GM12878 (cell line): ENCODE results near the gene CABLES1. TPM values are rescaled to one million over a fixed set of nuclear protein-coding genes. Genes with fewer than 3 reads are reported as not detected.

Experiments
- ATAC-seq: fragments of 200-7000 bp; cut with Tn5 transposase; 3 replicates; pipeline ENCODE4 v1.9.1; 2020; ENCODE audit warnings: mild to moderate bottlenecking, moderate library complexity
- BruUV-seq: library from RNA; stranded (reverse); fragments of 400-500 nt; replicated peaks from 2 replicates; lab custom pipeline; 2021; lab: Mats Ljungman, UMichigan
- CTCF ChIA-PET: fragments of 300-600 bp; sonication (Branson Sonifier 250); formaldehyde crosslinking; extraction: SDS; loops from one replicate; lab custom pipeline; 2021; ENCODE audit warnings: inconsistent platforms; lab: Yijun Ruan, JAX
- POLR2A ChIA-PET: fragments of 350-600 bp; formaldehyde crosslinking; extraction: SDS; loops from one replicate; lab custom pipeline; 2021; ENCODE audit warnings: inconsistent platforms; lab: Charles Lee
- RAD21 ChIA-PET: fragments of 300-600 bp; sonication (Branson Sonifier 250); formaldehyde crosslinking; loops from one replicate; lab custom pipeline; 2023; ENCODE audit warnings: antibody characterized with exemption; ENCODE audit not compliant: unreplicated experiment; lab: Charles Lee
- SMC1A ChIA-PET: fragments of 300-600 bp; sonication (Branson Sonifier 250); formaldehyde crosslinking; loops from one replicate; lab custom pipeline; 2023; ENCODE audit not compliant: unreplicated experiment, uncharacterized antibody; lab: Charles Lee
- DNase-seq: peaks from one replicate; pipeline ENCODE4 v3.0.0-alpha.2; 2011; ENCODE audit warnings: low read depth, low spot score
- FAIRE-seq: peaks from 3 replicates; lab custom pipeline; 2011; peaks lifted over from hg19 to GRCh38; lab: Jason Lieb, UNC
- H2AFZ ChIP-seq: 2 replicates; pipeline ENCODE4 v1.6.0; 2011; ENCODE audit warnings: low read depth, low read length, control low read depth; ENCODE audit not compliant: control insufficient read depth
- H3K27ac ChIP-seq: 2 replicates; pipeline ENCODE4 v1.5.1; 2011; ENCODE audit warnings: control low read depth; ENCODE audit not compliant: control insufficient read depth, insufficient read depth
- H3K27me3 ChIP-seq, 2 experiments: replicated peaks in 1 of 2; 2 replicates each; pipeline versions ENCODE4 v1.6.0 to v1.6.1; 2011; ENCODE audit warnings: low read length in 1 of 2; ENCODE audit not compliant: control insufficient read depth in 2 of 2, insufficient read depth in 2 of 2
- H3K36me3 ChIP-seq, 2 experiments: 2 replicates each; pipeline ENCODE4 v1.5.1; 2011; ENCODE audit warnings: low read length in 1 of 2; ENCODE audit not compliant: control insufficient read depth in 2 of 2, insufficient read depth in 2 of 2
- H3K4me1 ChIP-seq: 2 replicates; pipeline ENCODE4 v1.6.1; 2011; ENCODE audit warnings: mild to moderate bottlenecking, low read length, moderate library complexity, mixed read lengths; ENCODE audit not compliant: control insufficient read depth, insufficient read depth
- H3K4me2 ChIP-seq: 2 replicates; pipeline ENCODE4 v1.6.0; 2011; ENCODE audit warnings: control low read depth; ENCODE audit not compliant: control insufficient read depth, insufficient read depth
- H3K4me3 ChIP-seq: fragments of 200-600 bp; sonication (generic); 2 replicates; pipeline ENCODE4 v1.5.1; 2016
- H3K79me2 ChIP-seq: 2 replicates; pipeline ENCODE4 v1.6.0; 2011; ENCODE audit warnings: low read length; ENCODE audit not compliant: control insufficient read depth, insufficient read depth
- H3K9ac ChIP-seq: 2 replicates; pipeline ENCODE4 v1.8.0; 2011; ENCODE audit warnings: low read length, control low read depth, mixed read lengths; ENCODE audit not compliant: control insufficient read depth, insufficient read depth
- H3K9me3 ChIP-seq: replicated peaks from 3 replicates; pipeline ENCODE4 v1.5.1; 2011; ENCODE audit warnings: mild to moderate bottlenecking, low read length; ENCODE audit not compliant: control insufficient read depth, insufficient read depth
- H4K20me1 ChIP-seq: 2 replicates; pipeline ENCODE4 v1.6.0; 2011; ENCODE audit not compliant: control insufficient read depth, insufficient read depth
- BACH1 ChIP-seq: fragments of 450-650 bp; IDR thresholded peaks from 2 replicates; pipeline ENCODE4 v1.6.1; 2017; ENCODE audit warnings: mild to moderate bottlenecking, borderline replicate concordance
- GABPA ChIP-seq: IDR thresholded peaks from 2 replicates; pipeline ENCODE4 v1.6.1; 2014; ENCODE audit warnings: antibody characterized with exemption, low read depth, mild to moderate bottlenecking, inconsistent platforms
- RAD21 ChIP-seq: IDR thresholded peaks from 2 replicates; pipeline ENCODE4 v1.6.1; 2011; ENCODE audit warnings: mild to moderate bottlenecking, low read depth, low read length, moderate library complexity; ENCODE audit not compliant: insufficient read depth
- RCOR1 ChIP-seq: conservative IDR thresholded peaks from 2 replicates; pipeline ENCODE4 v1.6.1; 2012; ENCODE audit warnings: low read depth, low read length, improper control_type of control experiment
- SUPT20H ChIP-seq: IDR thresholded peaks from 2 replicates; pipeline ENCODE4 v1.6.1; 2011; ENCODE audit warnings: low read depth, mild to moderate bottlenecking, low read length, moderate library complexity, borderline replicate concordance; ENCODE audit not compliant: control insufficient read depth
- ZNF592 ChIP-seq: fragments of 450-650 bp; IDR thresholded peaks from 2 replicates; pipeline ENCODE4 v1.6.1; 2017; ENCODE audit warnings: mild to moderate bottlenecking, moderate library complexity
- WGBS: methylation state at CpG from one replicate; pipeline ENCODE4 v1.1.6; 2016; ENCODE audit warnings: low lambda C conversion rate; ENCODE audit not compliant: insufficient replicate concordance, insufficient coverage; ENCODE audit errors: missing lambda C conversion rate; 5-methylcytosine and 5-hydroxymethylcytosine counted together
- in situ Hi-C: fragments of 300-500 bp; cut with MboI; formaldehyde crosslinking; loops from 9 replicates; pipeline ENCODE4 v1.14.3; 2018; ENCODE audit warnings: mixed read lengths
- intact Hi-C: fragments of 100-400 bp; cut with micrococcal nuclease; formaldehyde crosslinking; loops from one replicate; pipeline ENCODE4 v1.14.2; 2022; ENCODE audit not compliant: unreplicated experiment
- polyA plus RNA-seq, 11 experiments: library from polyadenylated mRNA; depleted of rRNA in 4 of 11; unstranded in 6 of 11; stranded (reverse) in 5 of 11; fragments of >200 nt; fragmentation: Nextera tagmentation in 4 of 11; fragmentation: Illumina TruSeq in 1 of 11; extraction: Ambion mirVana in 4 of 11; extraction: Trizol in 1 of 11; gene quantifications; 1 replicate in 1 of 11; 2 replicates in 10 of 11; pipeline versions ENCODE4 v1.2.1 to v1.2.3, GENCODE V29; 2011 to 2016; ENCODE audit warnings: inconsistent platforms in 2 of 11, missing spikeins in 2 of 11, low read depth in 1 of 11
- total RNA-seq, 4 experiments: library from RNA; depleted of rRNA in 3 of 4; stranded (reverse); fragments of >200 nt in 3 of 4; fragmentation: Illumina TruSeq in 1 of 4; extraction: Trizol in 1 of 4; gene quantifications; 2 replicates each; pipeline versions ENCODE4 v1.2.1 to v1.2.3, GENCODE V29; 2013 to 2021
- TF ChIP-seq, protein P1 (sequence below): fragments of 450-650 bp; formaldehyde crosslinking; IDR thresholded peaks from 2 replicates; pipeline ENCODE4 v1.4.0; 2020; ENCODE audit warnings: mild to moderate bottlenecking, moderate library complexity
- TF ChIP-seq, protein P2 (sequence below): IDR thresholded peaks from 2 replicates; pipeline ENCODE4 v1.6.1; 2011; ENCODE audit warnings: borderline replicate concordance, low read depth, mild to moderate bottlenecking, moderate library complexity, mixed read lengths, low read length; ENCODE audit not compliant: insufficient read depth; ENCODE audit errors: extremely low read length

CABLES1 gene
- total and polyA plus RNA-seq, 10 of the 15 experiments (the other 5 are each of a cell fraction or from before 2014, with no cell fraction given): 2.9 to 27.2 (median 8.2) TPM

- Histone ChIP-seq H4K20me1 (no peaks in the 10 kb centered on the region), H3K27me3 (no peaks in the 10 kb centered on the region), H3K4me2 (no peak overlapping the region), H3K9ac (no peak overlapping the region), H2AFZ (no peak overlapping the region), H3K9me3 (no peaks in the 10 kb centered on the region), H3K79me2 (peaks cover 57% of the 10 kb centered on the region), H3K4me3 (no peak overlapping the region), H3K27ac (no peak overlapping the region), H3K4me1 (peaks cover 19% of the 10 kb centered on the region), H3K36me3 (peaks cover 6 to 11% of the 10 kb centered on the region in 2 experiments)
- DNase-seq: no peak
- FAIRE-seq: no peak
- RAD21 ChIA-PET: interaction anchor here (1.2 kb wide), 1 partner anchor 14 kb away, joined by 3 read pairs; no protein-coding TSS in a partner anchor
- CTCF ChIA-PET: interaction anchor here (1.3 kb wide), 1 partner anchor 14 kb away, joined by 4 read pairs; no protein-coding TSS in a partner anchor
- 90% methylated on average over 5 of the region's 5 CpGs for WGBS
- ATAC-seq: no peak
- in situ Hi-C loops (no loop called here), intact Hi-C loops (no loop called here)
- SMC1A ChIA-PET: interaction anchor here (0.6 to 2.1 kb wide), 5 partner anchors 8 to 203 kb away, joined by 3 to 8 read pairs (median 3); no protein-coding TSS in a partner anchor
- BruUV-seq: no TSS peak
- POLR2A ChIA-PET: no interaction called here
- TF ChIP-seq SUPT20H (no peak), BACH1 (no peak), ZNF592 (no peak), GABPA (no peak), RAD21 (no peak), RCOR1 (no peak)
- TF ChIP-seq, protein P1, sequence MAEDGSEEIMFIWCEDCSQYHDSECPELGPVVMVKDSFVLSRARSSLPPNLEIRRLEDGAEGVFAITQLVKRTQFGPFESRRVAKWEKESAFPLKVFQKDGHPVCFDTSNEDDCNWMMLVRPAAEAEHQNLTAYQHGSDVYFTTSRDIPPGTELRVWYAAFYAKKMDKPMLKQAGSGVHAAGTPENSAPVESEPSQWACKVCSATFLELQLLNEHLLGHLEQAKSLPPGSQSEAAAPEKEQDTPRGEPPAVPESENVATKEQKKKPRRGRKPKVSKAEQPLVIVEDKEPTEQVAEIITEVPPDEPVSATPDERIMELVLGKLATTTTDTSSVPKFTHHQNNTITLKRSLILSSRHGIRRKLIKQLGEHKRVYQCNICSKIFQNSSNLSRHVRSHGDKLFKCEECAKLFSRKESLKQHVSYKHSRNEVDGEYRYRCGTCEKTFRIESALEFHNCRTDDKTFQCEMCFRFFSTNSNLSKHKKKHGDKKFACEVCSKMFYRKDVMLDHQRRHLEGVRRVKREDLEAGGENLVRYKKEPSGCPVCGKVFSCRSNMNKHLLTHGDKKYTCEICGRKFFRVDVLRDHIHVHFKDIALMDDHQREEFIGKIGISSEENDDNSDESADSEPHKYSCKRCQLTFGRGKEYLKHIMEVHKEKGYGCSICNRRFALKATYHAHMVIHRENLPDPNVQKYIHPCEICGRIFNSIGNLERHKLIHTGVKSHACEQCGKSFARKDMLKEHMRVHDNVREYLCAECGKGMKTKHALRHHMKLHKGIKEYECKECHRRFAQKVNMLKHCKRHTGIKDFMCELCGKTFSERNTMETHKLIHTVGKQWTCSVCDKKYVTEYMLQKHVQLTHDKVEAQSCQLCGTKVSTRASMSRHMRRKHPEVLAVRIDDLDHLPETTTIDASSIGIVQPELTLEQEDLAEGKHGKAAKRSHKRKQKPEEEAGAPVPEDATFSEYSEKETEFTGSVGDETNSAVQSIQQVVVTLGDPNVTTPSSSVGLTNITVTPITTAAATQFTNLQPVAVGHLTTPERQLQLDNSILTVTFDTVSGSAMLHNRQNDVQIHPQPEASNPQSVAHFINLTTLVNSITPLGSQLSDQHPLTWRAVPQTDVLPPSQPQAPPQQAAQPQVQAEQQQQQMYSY (CRISPR knock-in tag): no peak
- TF ChIP-seq, protein P2, sequence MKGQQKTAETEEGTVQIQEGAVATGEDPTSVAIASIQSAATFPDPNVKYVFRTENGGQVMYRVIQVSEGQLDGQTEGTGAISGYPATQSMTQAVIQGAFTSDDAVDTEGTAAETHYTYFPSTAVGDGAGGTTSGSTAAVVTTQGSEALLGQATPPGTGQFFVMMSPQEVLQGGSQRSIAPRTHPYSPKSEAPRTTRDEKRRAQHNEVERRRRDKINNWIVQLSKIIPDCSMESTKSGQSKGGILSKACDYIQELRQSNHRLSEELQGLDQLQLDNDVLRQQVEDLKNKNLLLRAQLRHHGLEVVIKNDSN: no peak
Observed at GRCh38 chr18:23145621-23146020, 10.3 kb downstream of the CABLES1 start.
